ENCODE measurements around the gene KIFC1.

DNA sequence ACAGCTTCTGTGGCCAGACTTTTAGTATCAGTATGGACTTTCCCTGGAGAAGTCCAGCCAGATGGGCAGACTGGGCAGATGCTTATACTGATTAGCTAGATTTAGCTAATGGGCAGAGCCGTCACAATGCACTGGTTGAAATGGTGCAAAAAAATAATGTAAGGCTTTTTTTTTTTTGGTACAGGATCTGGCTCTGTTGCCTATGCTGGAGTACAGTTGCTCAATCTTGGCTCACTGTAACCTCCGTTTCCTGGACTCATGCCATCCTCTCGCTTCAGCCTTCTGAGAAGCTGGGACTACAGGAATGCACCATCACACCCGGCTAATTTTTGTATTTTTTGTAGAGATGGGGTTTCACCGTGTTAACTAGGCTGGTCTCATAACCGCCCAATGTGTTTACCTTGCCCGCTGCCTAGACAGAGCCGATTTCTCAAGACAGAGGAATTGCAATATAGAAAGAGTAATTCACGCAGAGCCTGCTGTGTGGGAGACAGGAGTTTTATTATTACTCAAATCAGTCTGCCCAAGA, 16.4 kb upstream of the KIFC1 start:
- TF ChIP-seq, protein P1, sequence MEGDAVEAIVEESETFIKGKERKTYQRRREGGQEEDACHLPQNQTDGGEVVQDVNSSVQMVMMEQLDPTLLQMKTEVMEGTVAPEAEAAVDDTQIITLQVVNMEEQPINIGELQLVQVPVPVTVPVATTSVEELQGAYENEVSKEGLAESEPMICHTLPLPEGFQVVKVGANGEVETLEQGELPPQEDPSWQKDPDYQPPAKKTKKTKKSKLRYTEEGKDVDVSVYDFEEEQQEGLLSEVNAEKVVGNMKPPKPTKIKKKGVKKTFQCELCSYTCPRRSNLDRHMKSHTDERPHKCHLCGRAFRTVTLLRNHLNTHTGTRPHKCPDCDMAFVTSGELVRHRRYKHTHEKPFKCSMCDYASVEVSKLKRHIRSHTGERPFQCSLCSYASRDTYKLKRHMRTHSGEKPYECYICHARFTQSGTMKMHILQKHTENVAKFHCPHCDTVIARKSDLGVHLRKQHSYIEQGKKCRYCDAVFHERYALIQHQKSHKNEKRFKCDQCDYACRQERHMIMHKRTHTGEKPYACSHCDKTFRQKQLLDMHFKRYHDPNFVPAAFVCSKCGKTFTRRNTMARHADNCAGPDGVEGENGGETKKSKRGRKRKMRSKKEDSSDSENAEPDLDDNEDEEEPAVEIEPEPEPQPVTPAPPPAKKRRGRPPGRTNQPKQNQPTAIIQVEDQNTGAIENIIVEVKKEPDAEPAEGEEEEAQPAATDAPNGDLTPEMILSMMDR (IDR thresholded peaks at IDR 0.05): no peak
- no peak for TF ChIP-seq EZH2 (IDR thresholded peaks at IDR 0.05; ENCODE audit: borderline replicate concordance, insufficient read depth, low read depth, low read length, poor library complexity, severe bottlenecking)

All from B cell (primary cell).